Measurements from ENCODE around the gene CDCP1.

The CDCP1 gene

DNA sequence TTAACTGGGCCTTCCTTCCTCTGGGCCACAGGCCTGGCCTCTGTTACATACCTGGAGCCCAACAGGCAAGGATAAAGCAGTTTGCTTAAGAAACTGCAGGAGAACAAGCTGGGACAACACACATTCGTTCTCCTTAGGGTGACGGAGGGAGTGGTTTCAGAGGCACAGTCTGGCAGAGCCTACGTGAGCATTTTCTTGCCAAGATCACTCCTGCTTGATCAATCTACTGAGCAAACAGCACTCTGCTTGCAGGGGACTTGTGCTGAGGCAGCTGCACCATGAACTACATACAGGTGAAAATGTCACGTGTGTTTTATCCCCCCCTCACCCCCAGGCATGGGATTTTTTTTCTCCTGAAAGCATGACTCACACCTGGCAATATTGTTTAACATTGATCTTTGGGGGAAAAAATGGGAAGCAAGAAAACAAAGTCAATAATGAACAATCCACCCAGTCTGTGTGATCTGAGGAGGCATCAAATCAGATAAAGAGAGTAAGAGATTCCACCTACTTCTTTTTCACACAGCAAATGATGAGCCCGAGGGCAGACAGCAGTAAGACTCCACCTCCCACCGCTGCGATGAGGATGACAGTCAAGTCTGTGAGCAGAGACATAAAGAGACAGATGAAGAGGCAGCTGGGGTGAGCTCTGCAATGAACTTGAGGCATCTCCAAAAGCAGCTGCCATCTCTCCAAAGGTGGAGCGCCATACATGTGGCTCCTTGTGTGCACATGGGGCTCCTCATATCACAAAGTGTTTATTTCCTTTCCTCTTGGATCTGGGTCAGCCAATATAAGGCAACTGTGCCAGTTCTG lies 57.4 kb downstream of the CDCP1 start:
- Histone ChIP-seq H3K9ac (ENCODE audit: low read depth in 1 of 2, low read length in 2 of 2) (no peak overlapping the region), H3K9me3 (ENCODE audit: control insufficient read depth in 1 of 2, low read length in 2 of 2) (no peaks in the 10 kb centered on the region), H3K27me3 (ENCODE audit: control insufficient read depth in 1 of 2, insufficient read depth in 2 of 2, low read length in 2 of 2) (no peaks in the 10 kb centered on the region), H3K4me1 (ENCODE audit: control insufficient read depth in 1 of 2, insufficient read depth in 2 of 2, low read length in 2 of 2) (peaks cover 6 to 16% of the 10 kb centered on the region in 2 donors), H3K27ac (ENCODE audit: low read depth, low read length) (no peak overlapping the region), H3K36me3 (ENCODE audit: control insufficient read depth in 1 of 2, insufficient read depth in 2 of 2, low read length in 2 of 2) (peaks cover 51 to 73% of the 10 kb centered on the region in 2 donors), H3K4me3 (ENCODE audit: low read depth in 1 of 2, low read length in 2 of 2) (no peak overlapping the region)

DNA sequence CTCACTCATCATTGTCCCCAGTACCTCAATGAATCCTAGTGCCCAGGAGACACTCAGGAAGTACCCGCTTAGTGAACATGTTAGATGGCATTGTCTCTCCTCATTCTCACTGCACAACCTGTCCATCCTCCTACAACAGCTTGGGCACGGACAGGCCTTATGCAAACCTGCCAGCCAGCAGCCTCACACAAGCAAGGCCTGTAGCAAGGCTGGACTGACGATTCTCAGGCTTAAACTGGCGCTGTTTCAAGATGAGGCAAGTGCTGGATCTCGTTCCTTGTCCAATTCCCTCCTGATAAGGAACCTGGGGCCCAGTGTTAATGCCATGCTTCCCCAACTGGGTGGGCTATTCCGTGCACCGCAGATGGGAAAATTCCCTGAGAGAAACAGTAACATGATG lies 59.0 kb downstream of the CDCP1 start:
- Histone ChIP-seq H3K27ac (ENCODE audit: low read depth, low read length) (no peak overlapping the region), H3K36me3 (ENCODE audit: control insufficient read depth in 1 of 2, insufficient read depth in 2 of 2, low read length in 2 of 2) (peaks cover 50 to 65% of the 10 kb centered on the region in 2 donors), H3K9ac (ENCODE audit: low read depth in 1 of 2, low read length in 2 of 2) (no peak overlapping the region), H3K4me1 (ENCODE audit: control insufficient read depth in 1 of 2, insufficient read depth in 2 of 2, low read length in 2 of 2) (peaks cover 0 to 3% of the 10 kb centered on the region in 2 donors), H3K9me3 (ENCODE audit: control insufficient read depth in 1 of 2, low read length in 2 of 2) (no peaks in the 10 kb centered on the region), H3K27me3 (ENCODE audit: control insufficient read depth in 1 of 2, insufficient read depth in 2 of 2, low read length in 2 of 2) (no peaks in the 10 kb centered on the region), H3K4me3 (ENCODE audit: low read depth in 1 of 2, low read length in 2 of 2) (no peak overlapping the region)

GRCh38 chr3:45084820-45085816 lies 61.1 kb downstream of the CDCP1 start:
- no peaks in the 10 kb centered on the region for H3K27me3 ChIP-seq (ENCODE audit: control insufficient read depth in 1 of 2, insufficient read depth in 2 of 2, low read length in 2 of 2)
- peaks cover 40 to 53% of the 10 kb centered on the region in 2 donors for H3K36me3 ChIP-seq (ENCODE audit: control insufficient read depth in 1 of 2, insufficient read depth in 2 of 2, low read length in 2 of 2)
- H3K9ac ChIP-seq (ENCODE audit: low read depth in 1 of 2, low read length in 2 of 2), result no peak overlapping the region
- no peak overlapping the region for H3K27ac ChIP-seq (ENCODE audit: low read depth, low read length)
- H3K4me3 ChIP-seq (ENCODE audit: low read depth in 1 of 2, low read length in 2 of 2), result no peak overlapping the region
- H3K4me1 ChIP-seq (ENCODE audit: control insufficient read depth in 1 of 2, insufficient read depth in 2 of 2, low read length in 2 of 2), result peaks cover 1 to 4% of the 10 kb centered on the region in 2 donors
- no peaks in the 10 kb centered on the region for H3K9me3 ChIP-seq (ENCODE audit: control insufficient read depth in 1 of 2, low read length in 2 of 2)

DNA sequence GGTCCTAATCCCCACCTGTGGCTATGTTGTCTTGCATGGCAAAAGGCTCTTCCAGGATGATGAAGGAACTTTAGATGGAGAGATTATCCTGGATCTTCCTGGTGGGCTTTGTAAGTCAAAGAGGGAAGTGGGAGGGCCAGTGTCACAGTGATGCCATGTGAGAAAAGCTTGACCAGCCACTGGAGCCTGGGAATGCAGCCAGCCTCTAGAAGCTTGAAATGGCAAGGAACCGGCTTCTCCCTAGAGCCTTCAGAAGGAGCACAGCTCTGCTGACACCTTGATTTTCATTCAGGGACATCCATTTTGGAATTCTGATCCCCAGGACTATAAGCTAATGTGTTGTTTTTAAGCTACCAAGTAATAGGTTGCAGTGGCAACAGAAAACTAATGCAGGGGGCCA lies 61.8 kb downstream of the CDCP1 start:
- Histone ChIP-seq H3K4me3 (ENCODE audit: low read depth in 1 of 2, low read length in 2 of 2) (no peak overlapping the region), H3K27ac (ENCODE audit: low read depth, low read length) (no peak overlapping the region), H3K36me3 (ENCODE audit: control insufficient read depth in 1 of 2, insufficient read depth in 2 of 2, low read length in 2 of 2) (peaks cover 33 to 45% of the 10 kb centered on the region in 2 donors), H3K27me3 (ENCODE audit: control insufficient read depth in 1 of 2, insufficient read depth in 2 of 2, low read length in 2 of 2) (no peaks in the 10 kb centered on the region), H3K9me3 (ENCODE audit: control insufficient read depth in 1 of 2, low read length in 2 of 2) (no peaks in the 10 kb centered on the region), H3K4me1 (ENCODE audit: control insufficient read depth in 1 of 2, insufficient read depth in 2 of 2, low read length in 2 of 2) (peaks cover 9 to 11% of the 10 kb centered on the region in 2 donors), H3K9ac (ENCODE audit: low read depth in 1 of 2, low read length in 2 of 2) (no peak overlapping the region)

GRCh38 chr3:45083023-45083422 lies 63.2 kb downstream of the CDCP1 start:
- H3K9ac ChIP-seq (ENCODE audit: low read depth in 1 of 2, low read length in 2 of 2), result no peak overlapping the region
- no peaks in the 10 kb centered on the region for H3K9me3 ChIP-seq (ENCODE audit: control insufficient read depth in 1 of 2, low read length in 2 of 2)
- H3K27ac ChIP-seq (ENCODE audit: low read depth, low read length), result no peak overlapping the region
- H3K4me3 ChIP-seq (ENCODE audit: low read depth in 1 of 2, low read length in 2 of 2), result no peak overlapping the region
- H3K36me3 ChIP-seq (ENCODE audit: control insufficient read depth in 1 of 2, insufficient read depth in 2 of 2, low read length in 2 of 2), result peaks cover 27 to 35% of the 10 kb centered on the region in 2 donors
- H3K4me1 ChIP-seq (ENCODE audit: control insufficient read depth in 1 of 2, insufficient read depth in 2 of 2, low read length in 2 of 2), result peaks cover 18 to 22% of the 10 kb centered on the region in 2 donors
- H3K27me3 ChIP-seq (ENCODE audit: control insufficient read depth in 1 of 2, insufficient read depth in 2 of 2, low read length in 2 of 2), result no peaks in the 10 kb centered on the region

DNA sequence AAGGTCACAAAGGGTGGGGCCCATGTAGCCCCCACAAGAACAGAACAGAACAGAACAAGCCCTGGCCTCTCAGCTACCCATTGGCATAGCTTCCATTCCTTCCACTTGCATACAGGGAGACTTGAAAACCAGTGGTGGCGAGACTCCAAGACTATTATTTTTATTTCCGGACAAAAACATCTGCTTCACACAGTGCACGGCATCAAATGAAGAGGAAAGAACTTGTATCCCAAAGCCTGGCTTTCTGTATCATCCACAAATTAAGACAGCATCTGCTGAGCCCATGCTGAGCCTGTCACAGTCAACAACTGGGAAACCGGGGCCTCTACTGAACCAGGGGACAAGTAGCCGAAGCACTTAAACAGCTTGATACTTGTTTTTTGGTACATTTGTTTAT lies 64.0 kb downstream of the CDCP1 start:
- Histone ChIP-seq H3K4me1 (ENCODE audit: control insufficient read depth in 1 of 2, insufficient read depth in 2 of 2, low read length in 2 of 2) (peaks cover 18 to 26% of the 10 kb centered on the region in 2 donors), H3K27ac (ENCODE audit: low read depth, low read length) (no peak overlapping the region), H3K9ac (ENCODE audit: low read depth in 1 of 2, low read length in 2 of 2) (no peak overlapping the region), H3K9me3 (ENCODE audit: control insufficient read depth in 1 of 2, low read length in 2 of 2) (no peaks in the 10 kb centered on the region), H3K4me3 (ENCODE audit: low read depth in 1 of 2, low read length in 2 of 2) (no peak overlapping the region), H3K36me3 (ENCODE audit: control insufficient read depth in 1 of 2, insufficient read depth in 2 of 2, low read length in 2 of 2) (peaks cover 23 to 31% of the 10 kb centered on the region in 2 donors), H3K27me3 (ENCODE audit: control insufficient read depth in 1 of 2, insufficient read depth in 2 of 2, low read length in 2 of 2) (no peaks in the 10 kb centered on the region)

DNA sequence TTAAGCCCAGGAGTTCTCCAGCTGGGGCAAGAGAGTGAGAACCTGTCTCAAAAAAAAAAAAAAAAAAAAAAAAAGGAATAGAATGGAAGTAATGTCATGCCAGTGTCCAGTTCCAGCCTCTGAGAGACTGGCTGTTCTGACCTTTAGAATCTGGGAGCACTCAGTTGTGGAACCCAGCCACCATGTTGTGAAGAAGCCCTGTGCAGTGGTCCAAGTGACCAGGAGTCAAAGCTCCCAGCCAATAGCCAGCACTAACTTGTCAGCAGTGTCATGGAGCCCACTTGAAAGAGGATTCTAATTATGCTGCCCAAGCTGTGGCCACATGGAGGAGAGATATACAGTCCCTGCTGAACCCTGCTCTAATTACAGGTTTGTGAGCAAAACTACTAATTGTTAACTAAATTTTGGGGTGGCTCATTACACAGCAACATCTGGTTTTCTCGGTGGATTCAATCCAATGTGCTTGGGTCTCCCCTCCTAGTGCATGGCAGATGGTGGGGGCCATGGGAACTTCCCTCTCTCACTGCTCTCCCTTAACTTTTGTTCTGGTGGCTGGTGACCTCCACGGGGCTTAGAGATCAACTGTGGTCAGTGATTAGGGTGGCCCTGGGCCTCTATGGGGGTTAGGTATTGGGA lies 64.6 kb downstream of the CDCP1 start:
- Histone ChIP-seq H3K4me3 (ENCODE audit: low read depth in 1 of 2, low read length in 2 of 2) (no peak overlapping the region), H3K36me3 (ENCODE audit: control insufficient read depth in 1 of 2, insufficient read depth in 2 of 2, low read length in 2 of 2) (peaks cover 18 to 26% of the 10 kb centered on the region in 2 donors), H3K9ac (ENCODE audit: low read depth in 1 of 2, low read length in 2 of 2) (no peak overlapping the region), H3K9me3 (ENCODE audit: control insufficient read depth in 1 of 2, low read length in 2 of 2) (no peaks in the 10 kb centered on the region), H3K27ac (ENCODE audit: low read depth, low read length) (no peak overlapping the region), H3K27me3 (ENCODE audit: control insufficient read depth in 1 of 2, insufficient read depth in 2 of 2, low read length in 2 of 2) (no peaks in the 10 kb centered on the region), H3K4me1 (ENCODE audit: control insufficient read depth in 1 of 2, insufficient read depth in 2 of 2, low read length in 2 of 2) (peaks cover 18 to 26% of the 10 kb centered on the region in 2 donors)

DNA sequence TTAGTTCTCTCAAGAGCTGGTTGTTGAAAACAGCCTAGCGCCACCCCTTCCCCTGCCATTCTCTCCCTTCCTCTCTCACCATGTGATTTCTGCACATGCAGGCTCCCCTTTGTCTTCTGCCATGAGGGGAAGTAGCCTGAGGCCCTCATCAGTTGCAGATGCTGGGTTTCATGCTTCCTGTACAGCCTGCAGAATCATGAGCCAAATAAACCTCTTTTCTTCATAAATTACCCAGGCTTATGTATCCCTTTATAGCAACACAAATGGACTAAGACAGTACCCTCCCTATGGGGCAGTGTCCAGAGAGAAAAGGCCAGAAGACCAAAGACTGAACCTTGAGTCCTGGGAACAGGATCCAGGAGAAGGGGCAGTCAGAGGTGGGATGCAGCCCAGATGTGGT lies 65.4 kb downstream of the CDCP1 start:
- Histone ChIP-seq H3K4me1 (ENCODE audit: control insufficient read depth in 1 of 2, insufficient read depth in 2 of 2, low read length in 2 of 2) (peaks cover 18 to 26% of the 10 kb centered on the region in 2 donors), H3K9me3 (ENCODE audit: control insufficient read depth in 1 of 2, low read length in 2 of 2) (no peaks in the 10 kb centered on the region), H3K36me3 (ENCODE audit: control insufficient read depth in 1 of 2, insufficient read depth in 2 of 2, low read length in 2 of 2) (peaks cover 12 to 19% of the 10 kb centered on the region in 2 donors), H3K27ac (ENCODE audit: low read depth, low read length) (no peak overlapping the region), H3K27me3 (ENCODE audit: control insufficient read depth in 1 of 2, insufficient read depth in 2 of 2, low read length in 2 of 2) (no peaks in the 10 kb centered on the region), H3K9ac (ENCODE audit: low read depth in 1 of 2, low read length in 2 of 2) (no peak overlapping the region), H3K4me3 (ENCODE audit: low read depth in 1 of 2, low read length in 2 of 2) (no peak overlapping the region)

DNA sequence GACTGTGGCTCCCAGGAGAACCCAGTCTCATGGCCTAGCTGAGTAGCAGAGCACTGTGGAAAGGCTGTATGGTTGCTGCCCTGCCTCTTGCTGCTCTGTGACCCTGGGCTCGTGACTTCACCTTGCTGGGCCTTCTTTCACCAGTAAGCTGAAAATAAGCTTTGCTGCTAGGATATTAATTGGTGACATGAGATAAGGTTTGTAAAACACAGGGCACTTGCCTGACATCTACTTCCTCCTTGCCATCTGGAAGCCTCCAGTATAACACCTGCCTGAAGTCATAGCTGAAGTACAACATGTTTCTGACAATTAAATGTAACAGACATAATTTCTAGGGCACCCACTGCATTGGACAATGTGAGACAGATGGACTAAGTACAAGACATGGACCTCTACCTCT lies 66.5 kb downstream of the CDCP1 start:
- Histone ChIP-seq H3K27me3 (ENCODE audit: control insufficient read depth in 1 of 2, insufficient read depth in 2 of 2, low read length in 2 of 2) (no peaks in the 10 kb centered on the region), H3K4me1 (ENCODE audit: control insufficient read depth in 1 of 2, insufficient read depth in 2 of 2, low read length in 2 of 2) (peaks cover 18 to 26% of the 10 kb centered on the region in 2 donors), H3K4me3 (ENCODE audit: low read depth in 1 of 2, low read length in 2 of 2) (no peak overlapping the region), H3K36me3 (ENCODE audit: control insufficient read depth in 1 of 2, insufficient read depth in 2 of 2, low read length in 2 of 2) (peaks cover 1 to 8% of the 10 kb centered on the region in 2 donors), H3K9ac (ENCODE audit: low read depth in 1 of 2, low read length in 2 of 2) (no peak overlapping the region), H3K9me3 (ENCODE audit: control insufficient read depth in 1 of 2, low read length in 2 of 2) (no peaks in the 10 kb centered on the region), H3K27ac (ENCODE audit: low read depth, low read length) (no peak overlapping the region)
